ENCODE results near the gene LAMA5. TPM values are rescaled to one million over a fixed set of nuclear protein-coding genes. Genes with fewer than 3 reads are reported as not detected.

Gene LAMA5
- total and polyA plus RNA-seq, 2 donors (not counting 1 experiment from before 2014, with no cell fraction given), result 52.9 to 83.5 TPM

GRCh38 chr20:62307226-62308101 is 59.6 kb downstream of the LAMA5 start:
- intact Hi-C loops (cut with micrococcal nuclease), result loop anchor here (10.0 kb wide), 1 partner anchor 337 kb away; the partner anchor contains the start of gene SLCO4A1
- Histone ChIP-seq H3K27me3 (replicated peaks in 1 of 4; ENCODE audit: control extremely low read depth in 1 of 4, control insufficient read depth in 3 of 4, insufficient read depth in 4 of 4, low read length in 3 of 4) (no peaks in the 10 kb centered on the region), H3K4me2 (replicated peaks; ENCODE audit: low read depth, low read length, poor library complexity, severe bottlenecking) (no peak overlapping the region), H3K79me2 (ENCODE audit: control insufficient read depth, insufficient read depth, low read length) (peaks cover 34% of the 10 kb centered on the region), H3K27ac (ENCODE audit: low read length in 2 of 2) (no peak overlapping the region), H4K20me1 (ENCODE audit: control insufficient read depth, insufficient read depth, low read length, poor library complexity, severe bottlenecking) (peaks cover 56% of the 10 kb centered on the region), H3K36me3 (replicated peaks in 1 of 2; ENCODE audit: control extremely low read depth in 1 of 2, control insufficient read depth in 1 of 2, extremely low read depth in 1 of 2, insufficient read depth in 2 of 2, low read length in 1 of 2) (peaks cover 0 to 51% of the 10 kb centered on the region in 2 experiments), H3K9ac (ENCODE audit: low read length) (no peak overlapping the region), H3K9me3 (ENCODE audit: control extremely low read depth in 1 of 3, control insufficient read depth in 2 of 3, insufficient read depth in 1 of 3, low read length in 2 of 3) (no peaks in the 10 kb centered on the region), H3K4me1 (ENCODE audit: control insufficient read depth in 2 of 2, insufficient read depth in 2 of 2, low read length in 2 of 2) (peaks cover 15 to 24% of the 10 kb centered on the region in 2 donors), H2AFZ (ENCODE audit: insufficient read depth, low read depth, low read length, poor library complexity, severe bottlenecking) (no peak overlapping the region), H3K4me3 (ENCODE audit: control extremely low read depth in 1 of 5, extremely low read depth in 1 of 5, insufficient read depth in 1 of 5, low read depth in 2 of 5, low read length in 4 of 5) (no peak overlapping the region)
- 98% methylated on average over 42 of the region's 42 CpGs for WGBS (ENCODE audit: insufficient coverage)
- DNase-seq (no peak), ATAC-seq (ENCODE audit: low read depth) (no peak)
- H3K9me3 Mint-ChIP-seq (ENCODE audit: insufficient read depth), result no peaks in the 10 kb centered on the region
- ChIA-PET POLR2A (interaction anchor here (0.6 kb wide), 1 partner anchor 92 kb away, joined by 5 read pairs; no protein-coding TSS in a partner anchor), CTCF (interaction anchor here (1.0 to 1.6 kb wide), 2 partner anchors 10 to 75 kb away, joined by 3 to 8 read pairs; no protein-coding TSS in a partner anchor)
- H3K27me3 Mint-ChIP-seq, result no peaks in the 10 kb centered on the region
- peaks cover 19% of the 10 kb centered on the region for H3K4me1 Mint-ChIP-seq
- TF ChIP-seq EZH2 (IDR thresholded peaks at IDR 0.05; ENCODE audit: borderline replicate concordance, insufficient read depth, low read depth, low read length, poor library complexity, severe bottlenecking) (no peak), CTCF (IDR thresholded peaks at IDR 0.05) (no peak)
- H3K4me3 Mint-ChIP-seq, result no peak overlapping the region
- H3K27ac Mint-ChIP-seq, result no peak overlapping the region

Measured in B cell (primary cell).